WTC11 (cell line): ENCODE results near the gene PLEKHO2. TPM values are rescaled to one million over a fixed set of nuclear protein-coding genes. Genes with fewer than 3 reads are reported as not detected.

Experiments used
- ATAC-seq: fragments of 200-7000 bp; cut with Tn5 transposase; 2 replicates; pipeline ENCODE4 v1.10.0; 2021; ENCODE audit warnings: mild to moderate bottlenecking, moderate library complexity
- CTCF ChIA-PET: fragments of 300-600 bp; sonication (Branson Sonifier 250); formaldehyde crosslinking; loops from one replicate; lab custom pipeline; 2021; ENCODE audit warnings: antibody characterized with exemption; lab: Charles Lee
- POLR2A ChIA-PET: fragments of 350-600 bp; sonication (Branson Sonifier 250); formaldehyde crosslinking; loops from one replicate; lab custom pipeline; 2021; ENCODE audit warnings: antibody characterized with exemption; lab: Charles Lee
- DNase-seq: peaks from one replicate; pipeline ENCODE4 v3.0.0; 2021; ENCODE audit warnings: low spot score
- H3K27ac Mint-ChIP-seq: 2 replicates; pipeline ENCODE4 v1.8.0; 2021; ENCODE audit warnings: mixed read lengths
- H3K27me3 Mint-ChIP-seq: 2 replicates; pipeline ENCODE4 v1.8.0; 2021; ENCODE audit warnings: low read depth, mild to moderate bottlenecking, moderate library complexity, mixed read lengths
- H3K36me3 Mint-ChIP-seq: 2 replicates; pipeline ENCODE4 v1.8.0; 2021; ENCODE audit warnings: mixed read lengths
- H3K4me1 Mint-ChIP-seq: 2 replicates; pipeline ENCODE4 v1.8.0; 2022; ENCODE audit warnings: mixed read lengths
- H3K4me3 Mint-ChIP-seq: 2 replicates; pipeline ENCODE4 v1.8.0; 2021; ENCODE audit warnings: mild to moderate bottlenecking, moderate library complexity, mixed read lengths
- H3K9me3 Mint-ChIP-seq: 2 replicates; pipeline ENCODE4 v1.8.0; 2021; ENCODE audit warnings: mixed read lengths
- CTCF ChIP-seq: fragments of 200-600 bp; IDR thresholded peaks from 2 replicates; pipeline ENCODE4 v1.8.0; 2022; ENCODE audit warnings: antibody characterized with exemption
- ELF4 ChIP-seq: sonication (generic); formaldehyde crosslinking; IDR thresholded peaks from 2 replicates; pipeline ENCODE4 v1.8.1; 2022; ENCODE audit warnings: low read depth, mild to moderate bottlenecking, moderate library complexity, missing genetic modification reagents
- ERG ChIP-seq: fragments of 250-450 bp; sonication (Bioruptor Pico); IDR thresholded peaks from 2 replicates; pipeline ENCODE4 v1.8.0; 2021; ENCODE audit warnings: mild to moderate bottlenecking
- ESRRA ChIP-seq: sonication (generic); formaldehyde crosslinking; IDR thresholded peaks from 2 replicates; pipeline ENCODE4 v1.8.1; 2022; ENCODE audit warnings: mild to moderate bottlenecking, missing genetic modification reagents, borderline replicate concordance
- FOXK1 ChIP-seq: sonication (generic); formaldehyde crosslinking; IDR thresholded peaks from 2 replicates; pipeline ENCODE4 v1.8.0; 2022; ENCODE audit warnings: mild to moderate bottlenecking, moderate library complexity, missing genetic modification reagents
- IRF2 ChIP-seq: sonication (generic); formaldehyde crosslinking; IDR thresholded peaks from 2 replicates; pipeline ENCODE4 v1.8.0; 2022; ENCODE audit warnings: low read depth, missing genetic modification reagents, borderline replicate concordance
- MYBL2 ChIP-seq: sonication (generic); formaldehyde crosslinking; IDR thresholded peaks from 2 replicates; pipeline ENCODE4 v1.8.1; 2023; ENCODE audit warnings: mild to moderate bottlenecking, moderate library complexity, missing genetic modification reagents
- NR2C2 ChIP-seq: sonication (generic); formaldehyde crosslinking; IDR thresholded peaks from 2 replicates; pipeline ENCODE4 v1.8.0; 2022; ENCODE audit warnings: mild to moderate bottlenecking, missing genetic modification reagents
- OVOL2 ChIP-seq: fragments of 250-450 bp; sonication (Bioruptor Pico); IDR thresholded peaks from 2 replicates; pipeline ENCODE4 v1.9.0; 2021; ENCODE audit warnings: mild to moderate bottlenecking, borderline replicate concordance
- RELA ChIP-seq: sonication (generic); formaldehyde crosslinking; IDR thresholded peaks from 2 replicates; pipeline ENCODE4 v1.8.1; 2022; ENCODE audit warnings: missing genetic modification reagents, mild to moderate bottlenecking, borderline replicate concordance
- RORB ChIP-seq: fragments of 250-450 bp; sonication (Bioruptor Pico); IDR thresholded peaks from 2 replicates; pipeline ENCODE4 v1.9.0; 2021; ENCODE audit warnings: mild to moderate bottlenecking
- STAT6 ChIP-seq: sonication (generic); formaldehyde crosslinking; conservative IDR thresholded peaks from 2 replicates; pipeline ENCODE4 v1.8.1; 2023; ENCODE audit warnings: mild to moderate bottlenecking, low read depth, missing genetic modification reagents, moderate library complexity
- TEAD4 ChIP-seq: sonication (generic); formaldehyde crosslinking; IDR thresholded peaks from 2 replicates; pipeline ENCODE4 v1.8.0; 2022; ENCODE audit warnings: mild to moderate bottlenecking, missing genetic modification reagents
- ZBTB21 ChIP-seq: sonication (generic); formaldehyde crosslinking; IDR thresholded peaks from 2 replicates; pipeline ENCODE4 v1.8.1; 2023; ENCODE audit warnings: mild to moderate bottlenecking, missing genetic modification reagents, borderline replicate concordance
- ZNF138 ChIP-seq: sonication (generic); formaldehyde crosslinking; conservative IDR thresholded peaks from 2 replicates; pipeline ENCODE4 v1.8.1; 2022; ENCODE audit warnings: mild to moderate bottlenecking, moderate library complexity, missing genetic modification reagents
- ZNF219 ChIP-seq: sonication (generic); formaldehyde crosslinking; IDR thresholded peaks from 2 replicates; pipeline ENCODE4 v1.8.0; 2023; ENCODE audit warnings: missing genetic modification reagents, mild to moderate bottlenecking, borderline replicate concordance
- ZNF263 ChIP-seq: sonication (generic); formaldehyde crosslinking; IDR thresholded peaks from 2 replicates; pipeline ENCODE4 v1.8.1; 2022; ENCODE audit warnings: low read depth, mild to moderate bottlenecking, moderate library complexity, missing genetic modification reagents
- ZNF317 ChIP-seq: sonication (generic); formaldehyde crosslinking; IDR thresholded peaks from 2 replicates; pipeline ENCODE4 v1.8.1; 2023; ENCODE audit warnings: low read depth, mild to moderate bottlenecking, moderate library complexity, missing genetic modification reagents, borderline replicate concordance
- ZNF396 ChIP-seq: fragments of 250-450 bp; sonication (Bioruptor Pico); IDR thresholded peaks from 2 replicates; pipeline ENCODE4 v1.8.0; 2021; ENCODE audit warnings: mild to moderate bottlenecking, moderate library complexity, borderline replicate concordance
- ZNF532 ChIP-seq: fragments of 250-450 bp; sonication (Bioruptor Pico); IDR thresholded peaks from 2 replicates; pipeline ENCODE4 v1.9.0; 2021; ENCODE audit warnings: mild to moderate bottlenecking, borderline replicate concordance
- total RNA-seq: library from RNA; stranded (reverse); gene quantifications from 3 replicates; pipeline ENCODE4 v1.2.3, GENCODE V29; 2021

The PLEKHO2 gene
- total RNA-seq, 1 experiment from 2014 or later = 22.1 TPM

GRCh38 chr15:64888336-64888735 is 46.6 kb downstream of the PLEKHO2 start:
- no peaks in the 10 kb centered on the region for H3K36me3 Mint-ChIP-seq
- ATAC-seq (no peak), DNase-seq (no peak)
- H3K27me3 Mint-ChIP-seq = no peaks in the 10 kb centered on the region
- no peak for TF ChIP-seq ZNF263 (CRISPR knock-in tag)
- TF ChIP-seq MYBL2 (CRISPR knock-in tag) = no peak
- TF ChIP-seq STAT6 = no peak
- TF ChIP-seq ZNF532 (CRISPR knock-in tag) = no peak
- no peak for TF ChIP-seq ZNF396 (CRISPR knock-in tag)
- TF ChIP-seq ZBTB21 (CRISPR knock-in tag) = no peak
- no peak for TF ChIP-seq RORB
- TF ChIP-seq ZNF317 = no peak
- TF ChIP-seq IRF2 (CRISPR knock-in tag) = no peak
- no peak for TF ChIP-seq NR2C2 (CRISPR knock-in tag)
- TF ChIP-seq OVOL2 = no peak
- TF ChIP-seq ZNF219 (CRISPR knock-in tag) = no peak
- no peak for TF ChIP-seq ZNF138 (CRISPR knock-in tag)
- TF ChIP-seq ESRRA (CRISPR knock-in tag) = no peak
- TF ChIP-seq RELA (CRISPR knock-in tag) = no peak
- no peak for TF ChIP-seq FOXK1 (CRISPR knock-in tag)
- no peak for TF ChIP-seq CTCF
- TF ChIP-seq ERG (CRISPR knock-in tag) = no peak
- TF ChIP-seq TEAD4 (CRISPR knock-in tag) = no peak
- TF ChIP-seq ELF4 (CRISPR knock-in tag) = no peak
- peaks cover 21% of the 10 kb centered on the region for H3K4me1 Mint-ChIP-seq
- no peak overlapping the region for H3K4me3 Mint-ChIP-seq
- CTCF ChIA-PET = interaction anchor here (0.6 to 1.3 kb wide), 3 partner anchors 17 to 53 kb away, joined by 3 read pairs; no protein-coding TSS in a partner anchor
- POLR2A ChIA-PET = no interaction called here
- no peak overlapping the region for H3K27ac Mint-ChIP-seq
- H3K9me3 Mint-ChIP-seq = no peaks in the 10 kb centered on the region
